Endometrium (tissue), 2 donors: ENCODE data around the gene KRTAP12-3.
"Not testable (repeated sequence)": the region's sequence is repeated elsewhere in the genome, so short reads cannot be mapped to it uniquely, and the experiment has no call there.

Experiments used
- FAIRE-seq: peaks from 2 replicates; lab custom pipeline; 2012; peaks lifted over from hg19 to GRCh38; lab: Jason Lieb, UNC
- donor health status: control.
- donor health status: control.

KRTAP12-3 gene

GRCh38 chr21:44650973-44651675, 6.6 kb upstream of the KRTAP12-3 start:
- FAIRE-seq = no peak

GRCh38 chr21:44653123-44653522, 4.6 kb upstream of the KRTAP12-3 start:
- no peak for FAIRE-seq

- FAIRE-seq = no peak
Observed at GRCh38 chr21:44653656-44654575, 3.8 kb upstream of the KRTAP12-3 start.

- FAIRE-seq = no peak
Observed at GRCh38 chr21:44654576-44655175, 3.1 kb upstream of the KRTAP12-3 start, which contains the start of gene KRTAP12-4. Gene KRTAP12-4 (minus strand): TSS chr21:44654659. CDS start chr21:44654614, 45 bp downstream.

DNA sequence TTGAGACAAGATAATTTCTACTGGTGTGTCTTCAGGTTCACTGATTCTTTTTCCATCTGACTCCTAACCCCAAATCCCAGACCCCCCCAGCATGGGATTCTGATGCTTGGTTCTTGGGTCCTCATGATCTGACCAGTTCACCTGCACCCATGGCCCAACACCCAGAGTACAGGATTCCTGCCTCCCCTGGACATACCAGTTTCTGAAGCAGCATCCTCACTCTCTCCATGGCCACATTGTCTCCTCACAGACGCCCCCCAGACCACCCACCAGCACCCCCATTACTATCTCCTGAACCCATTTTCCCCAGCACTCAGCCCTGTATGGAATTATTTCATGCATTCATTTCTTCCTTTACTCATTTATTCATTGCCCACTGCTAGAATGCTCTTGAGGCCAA, 864 bp upstream of the KRTAP12-3 start:
- no peak for FAIRE-seq

DNA sequence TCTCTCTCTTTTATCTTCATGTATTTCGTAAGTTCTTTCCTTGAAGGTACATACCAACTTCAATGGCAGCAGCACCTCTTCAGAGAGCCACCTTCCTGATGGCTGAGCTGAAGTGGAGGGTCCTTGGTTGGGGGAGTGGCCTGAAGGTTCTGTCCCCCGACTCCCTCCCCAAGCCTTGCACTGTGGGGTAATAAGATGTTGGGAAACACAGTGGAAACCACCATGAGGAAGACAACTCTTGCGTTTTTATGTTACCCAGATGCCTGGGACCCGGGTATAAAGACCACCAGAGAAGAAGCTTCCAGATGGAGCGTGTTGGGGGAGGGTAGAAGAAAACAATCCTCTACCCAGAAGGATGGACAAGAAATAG, 794 bp downstream of the KRTAP12-3 start:
- FAIRE-seq = no peak

- no peak for FAIRE-seq
Observed at GRCh38 chr21:44658913-44659595, 1.3 kb downstream of the KRTAP12-3 start.

GRCh38 chr21:44661567-44661966, 3.8 kb downstream of the KRTAP12-3 start:
- FAIRE-seq = not testable (repeated sequence)

- FAIRE-seq = no peak
Observed at GRCh38 chr21:44664691-44665090, 7.0 kb downstream of the KRTAP12-3 start.

GRCh38 chr21:44666401-44667320, 8.9 kb downstream of the KRTAP12-3 start, which contains the start of gene KRTAP12-2:
Gene KRTAP12-2 (minus strand): TSS chr21:44666927. CDS start chr21:44666886, 41 bp downstream.
- no peak for FAIRE-seq

DNA sequence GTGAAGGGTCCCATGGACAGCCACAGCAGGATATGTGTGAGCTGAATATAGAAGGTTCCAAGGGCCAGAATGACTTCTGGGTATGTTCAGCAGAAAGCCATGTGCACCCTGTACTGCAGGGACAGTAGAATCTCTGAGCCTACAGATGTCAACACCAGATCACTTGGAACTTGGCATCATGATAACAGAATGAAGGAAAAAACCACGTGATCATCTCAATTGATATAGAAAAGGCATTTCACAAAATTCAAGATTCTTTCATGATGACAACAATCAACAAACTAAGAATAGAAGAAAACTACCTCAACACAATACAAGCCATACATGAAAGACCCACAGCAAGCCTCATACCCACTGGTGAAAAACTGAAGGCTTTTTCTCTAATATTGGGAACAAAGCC, 9.9 kb downstream of the KRTAP12-3 start:
- FAIRE-seq = no peak

DNA sequence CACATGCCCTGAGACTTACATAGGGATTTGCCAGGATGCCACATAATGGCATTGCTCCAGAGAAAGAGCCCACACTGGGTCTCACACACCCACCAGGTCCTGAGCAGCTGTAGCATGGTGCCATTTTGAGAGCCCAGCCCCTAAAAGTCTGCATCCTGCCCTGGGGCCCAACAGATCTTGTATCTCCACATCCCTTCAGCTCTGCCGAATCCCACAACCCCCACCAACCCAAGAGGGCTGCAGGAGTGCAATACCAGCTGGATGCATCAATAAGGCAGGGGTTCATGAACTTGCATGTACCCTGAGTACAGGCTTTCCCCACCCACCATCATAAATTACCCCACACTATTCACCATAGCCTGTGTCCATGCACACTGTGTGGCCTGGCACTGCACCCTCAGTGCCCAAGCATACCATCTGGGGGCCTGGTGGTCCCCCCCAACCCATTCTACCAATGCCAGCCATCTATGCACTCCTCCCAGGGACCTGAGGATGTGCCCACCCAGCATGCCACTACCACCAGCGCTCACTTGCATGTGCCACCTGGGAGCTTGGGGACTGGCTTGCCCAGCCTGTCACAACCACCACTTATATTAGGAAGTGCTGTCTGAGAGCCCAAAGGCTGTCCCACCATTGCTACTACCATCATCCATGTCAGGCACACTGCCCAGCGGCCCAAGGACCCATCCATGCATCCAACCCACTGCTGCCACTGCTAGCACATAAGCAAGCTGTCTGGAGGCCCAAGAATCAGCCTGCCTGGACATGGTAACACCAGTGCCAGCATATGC, 13.1 kb downstream of the KRTAP12-3 start:
- no peak for FAIRE-seq

- FAIRE-seq = no peak
Observed at GRCh38 chr21:44671911-44672310, 14.2 kb downstream of the KRTAP12-3 start.

DNA sequence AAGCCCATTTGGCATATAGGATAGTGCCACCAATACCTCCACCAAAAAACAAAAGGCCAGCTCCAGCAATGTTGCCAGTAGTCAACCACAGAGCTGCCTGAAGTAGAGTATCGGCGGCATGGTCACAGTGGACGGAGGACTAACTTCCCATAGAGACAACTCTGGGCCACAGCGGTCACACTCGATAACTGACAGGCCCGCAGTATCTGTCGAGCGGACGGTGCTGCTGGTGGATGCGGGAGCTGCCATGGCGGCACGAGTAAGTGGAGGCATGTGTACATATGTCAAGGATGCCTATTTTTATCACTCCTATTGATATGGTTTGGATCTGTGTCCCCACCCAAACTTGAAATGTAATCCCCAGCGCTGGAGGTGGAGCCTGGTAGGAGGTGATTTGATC, 20.1 kb downstream of the KRTAP12-3 start:
- no peak for FAIRE-seq

DNA sequence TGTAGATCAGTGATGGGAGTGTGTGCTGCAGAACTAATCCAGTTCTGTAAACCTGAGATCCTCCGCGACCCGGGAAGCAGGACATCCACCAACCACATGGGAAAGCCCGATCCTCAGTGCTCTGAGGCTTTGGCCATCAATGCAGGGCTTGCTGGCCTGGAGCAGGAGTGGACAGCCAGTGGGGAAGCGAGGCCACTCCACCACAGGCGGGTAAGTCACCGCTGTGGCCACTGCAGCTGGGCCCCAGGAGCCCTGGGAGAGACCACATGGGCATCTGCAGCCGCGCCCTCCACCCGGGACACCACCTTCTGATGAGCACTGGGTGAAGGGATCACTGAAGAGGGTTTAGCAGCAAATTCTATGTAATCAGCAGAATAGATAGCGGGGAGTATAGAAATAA, 23.4 kb downstream of the KRTAP12-3 start:
- no peak for FAIRE-seq

GRCh38 chr21:44681861-44682579, 24.3 kb downstream of the KRTAP12-3 start, which contains the start of gene KRTAP12-1:
Gene KRTAP12-1 (minus strand): TSS chr21:44682163. CDS start chr21:44682123, 40 bp downstream.
- FAIRE-seq = no peak

DNA sequence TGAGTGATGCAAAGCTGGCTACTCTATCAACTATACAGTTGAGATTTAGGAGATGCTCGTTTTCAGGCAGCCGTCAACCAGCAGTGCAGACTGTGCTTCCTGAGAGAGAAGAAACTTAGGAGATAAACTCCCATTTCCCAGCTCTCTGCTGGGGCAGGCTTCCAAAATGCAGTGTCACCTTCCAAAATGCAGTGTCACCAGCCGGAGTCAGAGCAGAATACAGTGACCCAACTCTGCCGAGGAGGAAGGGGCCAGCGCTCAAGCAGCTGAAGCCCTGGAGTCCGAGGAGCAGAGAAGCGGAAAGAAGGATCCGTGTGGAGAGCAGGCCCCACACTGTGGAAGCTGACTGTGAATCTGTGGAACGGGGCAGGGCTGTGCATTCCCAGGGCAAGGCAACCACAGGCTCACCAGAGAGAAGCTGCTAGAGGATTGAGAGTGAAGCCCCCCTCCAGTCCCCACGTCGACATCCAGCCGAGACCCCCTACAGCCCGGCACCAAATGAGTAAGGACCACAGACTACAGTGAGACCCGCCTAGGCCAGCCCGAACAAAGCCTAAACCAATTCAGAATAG, 24.9 kb downstream of the KRTAP12-3 start:
- no peak for FAIRE-seq

DNA sequence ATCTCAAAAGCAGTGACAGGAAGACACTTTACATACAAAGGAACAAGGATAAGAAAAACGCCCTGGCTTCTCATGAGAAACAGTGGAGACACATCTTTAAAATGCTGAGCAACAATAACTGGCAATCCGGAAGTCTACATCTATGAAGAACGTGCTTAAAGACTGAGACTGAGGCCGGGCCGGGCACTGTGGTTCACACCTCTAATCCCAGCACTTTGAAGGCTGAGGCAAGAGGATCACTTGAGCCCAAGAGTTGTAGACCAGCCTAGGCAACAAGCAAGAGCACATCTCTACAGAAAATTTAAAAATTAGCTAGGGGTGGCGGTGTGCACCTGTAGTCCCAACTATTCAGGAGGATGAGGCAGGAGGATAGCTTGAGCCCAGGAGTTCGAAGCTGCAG, 26.3 kb downstream of the KRTAP12-3 start:
- FAIRE-seq = no peak

DNA sequence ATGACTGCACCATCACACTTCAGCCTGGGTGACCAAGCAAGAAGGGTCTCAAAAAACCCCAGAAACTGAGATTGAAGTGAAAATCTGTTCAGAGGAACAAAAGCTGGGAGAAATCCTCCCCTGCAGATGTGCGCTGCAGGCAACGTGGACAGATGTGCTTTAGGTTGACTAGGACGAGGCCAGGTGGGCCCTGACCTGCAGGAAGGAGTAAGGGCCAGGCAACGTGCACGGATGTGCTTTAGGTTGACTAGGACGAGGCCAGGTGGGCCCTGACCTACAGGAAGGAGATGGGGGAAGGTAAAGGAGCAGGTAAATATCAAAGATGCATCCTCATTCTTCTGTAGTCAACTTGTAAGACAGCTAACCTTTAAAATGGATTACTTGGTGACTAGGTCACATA, 26.8 kb downstream of the KRTAP12-3 start:
- no peak for FAIRE-seq
